NCI-H2029 (cell line): ENCODE data around the gene WDFY2.
"Not testable (repeated sequence)": the region's sequence is repeated elsewhere in the genome, so short reads cannot be mapped to it uniquely, and the experiment has no call there.

Experiments used
- DNase-seq: peaks from one replicate; lab custom pipeline; 2025; lab: John Stamatoyannopoulos, UW

The WDFY2 gene

DNA sequence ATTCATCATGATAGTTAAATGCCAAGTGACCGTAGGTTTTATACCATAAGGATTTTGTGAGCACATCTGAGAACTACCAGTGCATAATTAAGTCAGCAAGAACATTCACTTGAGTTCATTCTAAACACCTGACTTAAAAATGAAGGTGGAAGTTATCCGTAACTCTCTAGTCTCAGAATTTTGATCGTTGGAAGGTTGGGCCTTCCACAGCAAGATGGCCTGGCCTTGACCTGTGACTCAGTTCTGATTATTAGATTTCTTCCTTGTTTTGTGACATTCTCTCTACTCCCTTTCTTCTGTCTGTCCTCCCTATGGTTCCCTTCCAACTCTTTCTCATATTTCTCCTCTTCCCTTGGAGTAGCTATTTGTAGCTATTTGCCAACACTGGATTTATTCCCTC lies 20.0 kb upstream of the WDFY2 start:
- no peak for DNase-seq

GRCh38 chr13:51564671-51565070 lies 19.6 kb upstream of the WDFY2 start:
- DNase-seq, result no peak

DNA sequence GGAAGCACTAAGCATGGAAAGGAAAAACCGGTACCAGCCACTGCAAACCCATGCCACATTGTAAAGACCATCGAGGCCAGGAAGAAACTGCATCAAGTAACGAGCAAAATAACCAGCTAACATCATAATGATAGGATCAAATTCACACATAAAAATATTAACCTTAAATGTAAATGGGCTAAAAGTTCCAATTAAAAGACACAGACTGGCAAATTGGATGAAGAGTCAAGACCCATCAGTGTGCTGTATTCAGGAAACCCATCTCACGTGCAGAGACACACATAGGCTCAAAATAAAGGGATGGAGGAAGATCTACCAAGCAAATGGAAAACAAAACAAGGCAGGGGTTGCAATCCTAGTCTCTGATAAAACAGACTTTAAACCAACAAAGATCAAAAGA lies 15.3 kb upstream of the WDFY2 start:
- not testable (repeated sequence) for DNase-seq

DNA sequence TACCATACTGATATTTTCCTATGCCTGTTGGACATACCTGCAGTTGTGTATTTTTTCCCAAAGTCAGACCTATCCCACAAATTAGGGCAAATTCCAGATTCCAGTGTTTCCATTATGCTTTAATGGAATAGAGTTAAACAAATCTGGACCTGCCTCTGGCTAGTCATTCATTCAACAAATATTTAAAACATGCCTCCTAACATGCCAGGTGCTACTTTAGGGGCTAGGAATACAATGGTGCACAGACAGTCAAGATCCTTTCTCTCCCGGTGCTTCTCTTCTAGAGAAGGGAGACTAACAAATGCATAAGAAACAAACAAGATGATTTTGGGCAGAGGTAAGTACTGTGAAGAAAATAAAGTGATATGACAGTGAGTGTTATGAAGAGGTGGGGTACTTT lies 7.5 kb upstream of the WDFY2 start:
- DNase-seq, result no peak

- DNase-seq, result no peak
Observed at GRCh38 chr13:51577690-51578089, 6.6 kb upstream of the WDFY2 start.

GRCh38 chr13:51579676-51580075 lies 4.6 kb upstream of the WDFY2 start:
- no peak for DNase-seq

DNA sequence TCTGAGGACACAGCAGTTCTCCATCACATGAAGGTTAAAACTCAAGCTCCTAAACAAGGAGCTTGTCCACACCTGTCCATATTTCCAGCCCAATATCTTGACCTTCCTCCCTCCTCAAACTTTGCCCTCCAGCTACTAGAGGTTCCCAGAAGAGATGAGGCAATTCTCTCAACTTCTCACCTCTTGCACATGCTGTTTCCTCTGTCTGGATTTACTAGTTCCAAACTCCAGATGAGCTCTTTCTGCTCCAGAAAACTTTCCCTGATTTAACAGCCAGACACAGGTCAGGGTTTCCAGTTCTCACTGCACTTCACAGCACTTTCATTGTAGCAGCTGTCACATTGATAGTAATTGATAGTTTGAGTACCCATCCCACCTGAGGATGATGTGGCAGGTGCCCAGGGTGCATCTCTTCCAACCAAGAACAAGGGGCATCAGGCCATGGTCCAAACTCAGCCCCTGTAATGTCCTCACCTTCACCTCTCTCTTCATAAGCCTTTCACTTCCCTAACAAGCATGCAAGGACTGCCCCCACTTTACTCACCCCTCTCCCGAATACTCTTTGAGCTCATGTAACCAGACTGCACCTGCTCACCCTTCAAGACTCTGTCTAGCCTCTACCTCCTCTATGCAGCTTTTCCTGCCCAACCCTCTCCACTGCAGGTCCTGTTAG lies 3.0 kb upstream of the WDFY2 start:
- no peak for DNase-seq

DNA sequence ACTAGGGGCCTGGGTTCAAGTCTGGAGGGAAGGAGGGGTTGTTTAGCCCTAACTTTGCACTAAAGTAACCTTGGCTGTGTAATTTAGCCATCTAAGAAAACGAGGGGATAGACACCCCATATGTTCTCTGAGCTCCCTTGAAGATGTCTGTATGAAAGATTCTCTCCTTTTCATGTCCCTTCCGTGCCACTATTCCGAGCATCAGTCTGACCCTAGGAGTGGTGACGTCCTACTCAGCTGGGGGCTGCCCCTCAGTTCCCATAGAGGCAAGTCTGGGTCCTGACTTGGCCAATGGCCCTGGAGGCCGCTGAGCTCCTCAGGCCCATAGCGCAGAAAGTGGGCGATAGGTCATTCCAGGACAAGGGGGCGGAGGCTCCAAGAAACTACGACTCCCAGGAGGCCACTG lies 790 bp upstream of the WDFY2 start:
- no peak for DNase-seq

- DNase-seq, result peak; percentile 6
Observed at GRCh38 chr13:51584731-51585672, 740 bp downstream of the WDFY2 start.

- DNase-seq, result no peak
Observed at GRCh38 chr13:51585696-51586095, 1.4 kb downstream of the WDFY2 start.

GRCh38 chr13:51587372-51587771 lies 3.1 kb downstream of the WDFY2 start:
- DNase-seq, result no peak

DNA sequence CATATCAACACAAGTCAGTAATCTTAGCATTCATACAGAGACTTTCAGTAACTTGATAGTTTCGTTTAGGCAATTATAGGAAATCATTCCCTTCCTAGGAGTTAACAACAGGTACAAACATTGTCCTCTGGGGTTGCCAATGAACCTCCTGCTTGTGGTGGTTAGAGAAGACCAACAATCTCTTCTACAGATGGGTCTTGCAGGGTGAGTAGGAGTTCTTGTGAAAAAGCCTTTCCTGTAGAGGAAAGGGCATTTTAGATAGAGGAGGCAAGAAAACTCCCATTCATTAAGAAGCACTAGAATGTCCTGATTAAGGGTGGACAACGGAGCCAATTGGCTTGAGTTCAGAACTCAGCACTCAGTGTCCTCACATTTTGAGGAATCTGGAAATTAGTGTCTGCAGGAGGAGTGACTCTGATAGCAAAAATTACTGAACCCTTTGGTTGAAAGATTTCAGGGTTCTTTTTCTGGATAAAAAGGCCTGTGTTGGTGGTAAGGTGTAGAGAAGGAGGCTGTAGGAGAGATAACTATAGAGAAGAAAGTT lies 4.2 kb downstream of the WDFY2 start:
- no peak for DNase-seq

- no peak for DNase-seq
Observed at GRCh38 chr13:51589793-51590192, 5.5 kb downstream of the WDFY2 start.

GRCh38 chr13:51590231-51590970 lies 6.1 kb downstream of the WDFY2 start:
- no peak for DNase-seq

DNA sequence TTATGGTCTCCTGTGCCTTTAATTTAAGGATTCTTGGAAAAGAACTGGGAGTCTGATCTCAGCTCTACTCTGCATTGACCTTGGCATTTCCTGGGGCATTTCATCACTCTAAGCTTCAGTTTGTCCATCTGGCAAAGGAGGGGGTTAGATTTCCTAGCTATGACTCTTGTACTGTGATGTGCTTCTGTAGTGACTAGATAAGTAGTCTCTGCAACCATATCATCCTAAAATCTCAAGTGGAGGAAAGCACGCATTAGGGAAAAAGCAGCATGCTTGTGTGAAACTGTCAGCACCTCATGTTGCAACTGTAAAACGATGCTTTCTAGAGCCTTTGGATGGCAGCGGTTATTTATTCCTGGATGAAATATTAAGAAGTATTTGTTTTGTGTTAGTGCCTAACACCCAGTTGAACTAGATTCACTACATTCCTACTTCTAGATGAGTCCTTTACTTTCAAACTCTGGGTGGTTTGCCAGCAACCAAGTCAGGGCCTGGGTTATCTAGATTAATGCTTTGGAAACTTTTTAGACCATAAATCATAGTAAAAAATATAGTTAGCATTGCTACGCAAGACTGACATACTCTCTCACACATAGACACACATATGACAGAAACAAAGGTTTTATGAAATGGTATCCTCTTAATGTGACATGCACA lies 6.8 kb downstream of the WDFY2 start:
- DNase-seq, result no peak

DNA sequence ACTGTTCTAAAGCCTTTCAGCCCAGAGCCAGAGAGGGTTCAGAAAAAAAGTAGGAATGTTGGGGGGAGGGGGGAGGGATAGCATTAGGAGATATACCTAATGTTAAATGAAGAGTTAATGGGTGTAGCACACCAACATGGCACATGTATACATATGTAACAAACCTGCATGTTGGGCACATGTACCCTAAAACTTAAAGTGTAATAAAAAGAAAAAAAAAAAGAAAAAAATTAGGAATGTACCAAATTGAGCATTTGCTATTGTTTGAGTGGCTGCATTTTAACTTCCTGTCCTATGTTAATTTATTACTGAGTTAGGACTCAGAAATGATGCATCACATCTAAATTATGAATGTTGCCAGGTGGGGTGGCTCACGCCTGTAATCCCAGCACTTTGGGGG lies 7.7 kb downstream of the WDFY2 start:
- not testable (repeated sequence) for DNase-seq

DNA sequence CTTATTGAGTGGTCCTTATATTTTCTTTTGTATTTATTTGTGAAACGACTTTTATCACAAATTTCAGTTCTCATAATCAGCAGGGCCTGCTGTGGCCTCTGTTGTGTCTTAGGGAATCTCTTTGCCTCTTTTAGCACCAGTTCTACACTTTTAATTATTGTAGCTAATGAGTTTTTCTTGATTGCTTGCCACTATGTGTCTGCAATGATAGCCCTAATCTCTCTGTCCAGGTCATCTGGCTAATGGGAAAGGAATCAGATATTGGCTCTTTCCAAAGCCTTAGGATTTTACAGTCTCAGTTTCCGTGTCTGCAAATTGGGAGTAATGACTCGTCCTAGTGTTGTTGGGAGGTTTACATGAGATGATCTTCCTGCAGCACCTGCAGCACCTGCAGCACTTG lies 10.2 kb downstream of the WDFY2 start:
- no peak for DNase-seq

GRCh38 chr13:51595416-51595815 lies 11.2 kb downstream of the WDFY2 start:
- DNase-seq, result no peak

GRCh38 chr13:51596541-51596940 lies 12.3 kb downstream of the WDFY2 start:
- DNase-seq, result no peak

DNA sequence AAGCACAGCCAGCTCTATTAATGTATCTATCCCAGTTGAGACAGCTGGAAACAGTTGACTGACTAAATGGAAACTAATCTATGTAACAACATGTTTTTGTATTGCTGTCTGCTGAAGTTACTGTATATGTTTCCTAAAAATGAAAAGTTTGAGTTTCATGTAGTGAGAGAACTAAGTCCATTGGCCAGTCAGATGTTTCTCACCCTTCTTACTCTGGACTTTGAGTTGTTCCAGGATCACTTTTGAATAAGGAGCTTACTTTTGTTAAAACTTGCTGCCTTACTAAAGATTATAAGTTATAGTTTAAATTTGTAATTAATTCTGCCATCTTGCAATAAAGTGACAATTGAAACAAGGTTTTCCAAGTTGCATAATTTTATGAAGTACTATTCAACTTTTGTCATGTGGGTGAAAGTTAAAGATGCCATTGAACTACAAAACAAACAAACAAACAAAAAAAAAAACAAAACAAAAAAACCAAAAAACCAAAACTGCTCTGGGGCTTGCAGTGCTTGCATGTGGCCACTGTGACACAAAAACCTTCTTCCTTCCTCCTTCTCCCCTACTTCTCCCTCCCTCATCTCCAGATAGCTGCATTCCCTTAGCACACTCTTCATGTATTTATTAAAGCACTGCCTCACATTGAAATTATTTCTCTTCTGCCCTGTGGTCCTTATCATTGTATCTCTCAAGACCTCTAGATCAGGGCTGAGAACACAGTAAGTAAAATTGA lies 15.3 kb downstream of the WDFY2 start:
- no peak for DNase-seq

GRCh38 chr13:51600703-51601102 lies 16.4 kb downstream of the WDFY2 start:
- no peak for DNase-seq
